DND-41 (cell line): Measurements from ENCODE around the gene FBXO41.

ENCODE experiments used
- CTCF ChIP-seq: IDR thresholded peaks from 2 replicates; pipeline ENCODE4 v1.5.1; 2012; ENCODE audit warnings: borderline replicate concordance, low read length, moderate library complexity, mild to moderate bottlenecking; ENCODE audit not compliant: poor library complexity, severe bottlenecking; ENCODE audit errors: extremely low read depth
- EZH2 ChIP-seq: IDR thresholded peaks from 3 replicates; pipeline ENCODE4 v1.6.1; 2012; ENCODE audit warnings: borderline replicate concordance, low read depth, mild to moderate bottlenecking, moderate library complexity, low read length, inconsistent platforms; ENCODE audit not compliant: severe bottlenecking

DNA sequence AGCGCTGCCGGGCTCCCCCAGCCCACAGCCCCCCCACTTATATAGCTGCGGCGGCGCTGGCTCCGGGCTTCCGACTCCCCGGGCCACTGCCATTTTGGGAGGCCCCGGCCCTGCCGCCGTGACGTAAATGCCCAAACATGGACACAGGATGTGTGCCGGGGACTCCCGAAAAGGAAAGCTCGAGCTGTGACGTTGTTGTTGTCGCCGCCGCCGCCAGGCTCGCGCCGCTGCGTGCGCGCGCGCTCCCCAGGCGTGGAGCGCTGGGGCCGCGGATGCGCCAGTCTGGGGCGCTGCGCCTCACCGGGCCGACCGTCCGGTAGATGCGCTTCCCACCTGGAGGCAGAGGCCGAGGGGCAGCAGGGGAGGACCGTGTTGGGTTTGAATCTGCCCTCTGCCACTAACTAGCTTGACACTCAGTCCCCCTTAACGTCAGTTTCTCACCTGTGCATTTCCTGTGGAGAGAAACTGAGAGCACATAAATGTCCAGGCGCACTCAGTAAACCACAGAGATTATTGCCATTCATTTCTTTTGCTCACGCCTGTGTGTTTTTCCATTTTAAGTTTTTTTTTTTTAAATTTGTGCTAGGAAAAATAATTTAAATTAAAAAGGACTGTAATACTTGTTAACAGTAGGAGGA lies 9.4 kb upstream of the FBXO41 start, which contains the start of gene EGR4:
- TF ChIP-seq CTCF, result no peak
- TF ChIP-seq EZH2, result no peak
